Measurements from ENCODE around the gene DYSF.

Gene DYSF

GRCh38 chr2:71575966-71576365, 122.6 kb downstream of the DYSF start:
- DNase-seq (ENCODE audit: low read depth), result no peak

- DNase-seq (ENCODE audit: low read depth), result no peak
These were observed 123.2 kb downstream of the DYSF start for GRCh38 chr2:71576541-71576940.

GRCh38 chr2:71577209-71577608, 123.8 kb downstream of the DYSF start:
- no peak for DNase-seq (ENCODE audit: low read depth)

GRCh38 chr2:71578767-71579342, 125.5 kb downstream of the DYSF start:
- DNase-seq (ENCODE audit: low read depth), result no peak

GRCh38 chr2:71581026-71581425, 127.7 kb downstream of the DYSF start:
- no peak for DNase-seq (ENCODE audit: low read depth)

- peak; percentile 14 for DNase-seq (ENCODE audit: low read depth)
These were observed 130.5 kb downstream of the DYSF start for GRCh38 chr2:71583876-71584275.

GRCh38 chr2:71586471-71586870, 133.1 kb downstream of the DYSF start:
- no peak for DNase-seq (ENCODE audit: low read depth)

- no peak for DNase-seq (ENCODE audit: low read depth)
These were observed 134.2 kb downstream of the DYSF start for GRCh38 chr2:71587509-71588073.

- DNase-seq (ENCODE audit: low read depth), result no peak
These were observed 135.3 kb downstream of the DYSF start for GRCh38 chr2:71588497-71589170.

GRCh38 chr2:71589763-71590162, 136.4 kb downstream of the DYSF start:
- DNase-seq (ENCODE audit: low read depth), result no peak

GRCh38 chr2:71591044-71591443, 137.7 kb downstream of the DYSF start:
- no peak for DNase-seq (ENCODE audit: low read depth)

GRCh38 chr2:71592181-71592711, 138.9 kb downstream of the DYSF start:
- no peak for DNase-seq (ENCODE audit: low read depth)

GRCh38 chr2:71595569-71595968, 142.2 kb downstream of the DYSF start:
- no peak for DNase-seq (ENCODE audit: low read depth)

- no peak for DNase-seq (ENCODE audit: low read depth)
These were observed 142.7 kb downstream of the DYSF start for GRCh38 chr2:71596011-71596410.

GRCh38 chr2:71597756-71598155, 144.4 kb downstream of the DYSF start:
- peak; percentile 17 for DNase-seq (ENCODE audit: low read depth)

GRCh38 chr2:71598526-71598925, 145.2 kb downstream of the DYSF start:
- DNase-seq (ENCODE audit: low read depth), result no peak

GRCh38 chr2:71599038-71599437, 145.7 kb downstream of the DYSF start:
- DNase-seq (ENCODE audit: low read depth), result no peak

GRCh38 chr2:71599646-71600236, 146.4 kb downstream of the DYSF start:
- DNase-seq (ENCODE audit: low read depth), result no peak

- DNase-seq (ENCODE audit: low read depth), result no peak
These were observed 147.2 kb downstream of the DYSF start for GRCh38 chr2:71600555-71600954.

- DNase-seq (ENCODE audit: low read depth), result no peak
These were observed 148.1 kb downstream of the DYSF start for GRCh38 chr2:71601136-71602114.

GRCh38 chr2:71602115-71602495, 148.7 kb downstream of the DYSF start:
- DNase-seq (ENCODE audit: low read depth), result no peak

GRCh38 chr2:71602581-71602980, 149.2 kb downstream of the DYSF start:
- DNase-seq (ENCODE audit: low read depth), result no peak
